Measurements from ENCODE around the gene NPL. TPM values are rescaled to one million over a fixed set of nuclear protein-coding genes. Genes with fewer than 3 reads are reported as not detected.

NPL gene
- total and polyA plus RNA-seq, 2 of the 13 experiments (the other 11 are each of a cell fraction or from before 2014, with no cell fraction given): 0.03 to 0.04 TPM

DNA sequence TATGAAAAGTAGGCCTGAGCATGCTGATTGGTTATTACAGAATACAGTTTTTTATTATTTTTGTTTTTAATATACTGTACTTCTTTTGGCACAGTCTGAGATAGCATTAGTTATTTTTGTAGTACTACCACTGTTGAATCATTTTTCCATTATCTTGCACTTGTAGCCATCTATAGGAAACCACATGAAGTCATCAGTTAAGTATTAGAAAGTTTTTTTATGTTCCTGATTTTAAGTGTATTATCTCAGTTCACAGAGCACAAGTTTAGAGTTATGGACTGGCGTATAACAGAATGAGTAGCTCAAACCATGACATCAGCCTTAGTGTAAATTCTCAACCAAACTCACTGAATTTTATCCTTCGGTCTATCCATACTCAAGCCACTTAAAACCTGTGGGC is 72.4 kb downstream of the NPL start:
- POLR2A ChIA-PET: no interaction called here
- TF ChIP-seq POLR2AphosphoS2 (IDR thresholded peaks at IDR 0.05; ENCODE audit: low read depth, low read length): 0 out of 2 replicates have a peak, but pooled peaks have one; percentile 17
- no peak for TF ChIP-seq HIVEP1 (CRISPR knock-in tag; IDR thresholded peaks at IDR 0.05)
- no peak for ATAC-seq
- in situ Hi-C loops (cut with HindIII; ENCODE audit: extremely low pct_ligation_motif_present, low pct_unique_long_range_greater_than_20kb) (loop anchor here (25.0 kb wide), 1 partner anchor 275 kb away; no protein-coding TSS in a partner anchor), intact Hi-C loops (cut with micrococcal nuclease; ENCODE audit: unreplicated experiment) (no loop called here)
- Histone ChIP-seq H3K79me2 (ENCODE audit: insufficient read depth, low read length) (no peaks in the 10 kb centered on the region), H3K27me3 (ENCODE audit: control insufficient read depth in 1 of 2, insufficient read depth in 2 of 2, low read length in 2 of 2) (no peaks in the 10 kb centered on the region), H3K4me1 (ENCODE audit: insufficient read depth, low read length) (no peaks in the 10 kb centered on the region), H3K27ac (ENCODE audit: extremely low read length, insufficient read depth, low read length) (no peak overlapping the region), H3K9me3 (ENCODE audit: low read length) (no peaks in the 10 kb centered on the region), H2AFZ (ENCODE audit: low read length) (no peak overlapping the region), H4K20me1 (ENCODE audit: insufficient read depth, low read length) (no peaks in the 10 kb centered on the region; the same call in 1 of the 2 replicates), H3K4me2 (ENCODE audit: low read depth, low read length) (no peak overlapping the region), H3K9ac (ENCODE audit: insufficient read depth, low read depth, low read length) (no peak overlapping the region), H3K4me3 (replicated peaks in 1 of 3; ENCODE audit: insufficient read depth in 1 of 3, low read depth in 2 of 3, low read length in 3 of 3) (no peak overlapping the region), H3K36me3 (replicated peaks in 1 of 2; ENCODE audit: control insufficient read depth in 1 of 2, insufficient read depth in 2 of 2, low read length in 2 of 2) (peaks cover 25 to 93% of the 10 kb centered on the region in 2 experiments)
- WGBS (ENCODE audit: low lambda C conversion rate): 98% methylated on average over 2 of the region's 2 CpGs
- CTCF ChIA-PET (ENCODE audit: low intra/inter-chr PET ratio, low total read pairs): no interaction called here
- DNase-seq (ENCODE audit: low spot score): no peak
- no peak for FAIRE-seq
- no TSS peak for BruUV-seq (replicated peaks)

DNA sequence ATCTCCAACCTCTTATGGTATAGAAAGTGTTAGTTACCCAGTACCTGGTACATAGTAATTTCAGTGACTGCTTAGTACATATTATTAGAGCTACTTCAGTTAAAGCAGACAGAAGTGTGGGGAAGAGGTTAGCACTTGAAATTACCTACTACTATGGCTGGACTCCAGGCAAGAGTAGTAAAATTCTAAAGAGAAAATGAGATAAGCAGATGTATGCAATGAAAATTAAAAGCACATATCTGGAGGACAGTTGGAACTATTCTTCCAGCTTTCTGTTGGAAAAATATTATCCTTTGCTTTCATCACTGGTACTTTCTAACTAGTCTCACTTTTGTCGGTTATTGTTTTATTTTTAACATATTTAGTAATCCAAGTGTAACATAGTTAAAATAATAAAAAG is 73.3 kb downstream of the NPL start:
- H3K27me3 ChIP-seq (ENCODE audit: control insufficient read depth in 1 of 2, insufficient read depth in 2 of 2, low read length in 2 of 2): no peaks in the 10 kb centered on the region
- no peak overlapping the region for H3K9ac ChIP-seq (ENCODE audit: insufficient read depth, low read depth, low read length)
- POLR2A ChIA-PET: no interaction called here
- intact Hi-C loops (cut with micrococcal nuclease; ENCODE audit: unreplicated experiment): no loop called here
- DNase-seq (ENCODE audit: low spot score) (no peak), FAIRE-seq (no peak), ATAC-seq (no peak)
- H3K9me3 ChIP-seq (ENCODE audit: low read length): no peaks in the 10 kb centered on the region
- 96% methylated on average over 1 of the region's 1 CpG for whole genome bisulfite sequencing (ENCODE audit: low lambda C conversion rate)
- H3K4me3 ChIP-seq (replicated peaks in 1 of 3; ENCODE audit: insufficient read depth in 1 of 3, low read depth in 2 of 3, low read length in 3 of 3): no peak overlapping the region
- no peak overlapping the region for H2AFZ ChIP-seq (ENCODE audit: low read length)
- BruUV-seq (replicated peaks): no TSS peak
- H3K36me3 ChIP-seq (replicated peaks in 1 of 2; ENCODE audit: control insufficient read depth in 1 of 2, insufficient read depth in 2 of 2, low read length in 2 of 2): peaks cover 21 to 93% of the 10 kb centered on the region in 2 experiments
- H3K79me2 ChIP-seq (ENCODE audit: insufficient read depth, low read length): no peaks in the 10 kb centered on the region
- H3K4me1 ChIP-seq (ENCODE audit: insufficient read depth, low read length): no peaks in the 10 kb centered on the region
- CTCF ChIA-PET (ENCODE audit: low intra/inter-chr PET ratio, low total read pairs): no interaction called here
- no peaks in the 10 kb centered on the region for H4K20me1 ChIP-seq (ENCODE audit: insufficient read depth, low read length)
- in situ Hi-C loops (cut with HindIII; ENCODE audit: extremely low pct_ligation_motif_present, low pct_unique_long_range_greater_than_20kb): loop anchor here (25.0 kb wide), 1 partner anchor 274 kb away; no protein-coding TSS in a partner anchor
- H3K27ac ChIP-seq (ENCODE audit: extremely low read length, insufficient read depth, low read length): no peak overlapping the region
- H3K4me2 ChIP-seq (ENCODE audit: low read depth, low read length): no peak overlapping the region
- TF ChIP-seq ZNF138 (CRISPR knock-in tag; IDR thresholded peaks at IDR 0.05; ENCODE audit: low read depth) (no peak), PCBP1 (IDR thresholded peaks at IDR 0.05; ENCODE audit: borderline replicate concordance, low read depth, low read length) (no peak), ZFYVE20 (CRISPR knock-in tag; IDR thresholded peaks at IDR 0.05; ENCODE audit: borderline replicate concordance, low read depth) (no peak), SALL1 (CRISPR knock-in tag; IDR thresholded peaks at IDR 0.05) (no peak), HNRNPK (IDR thresholded peaks at IDR 0.05; ENCODE audit: low read depth, low read length, poor library complexity, severe bottlenecking) (no peak), SP1 (IDR thresholded peaks at IDR 0.05) (no peak), SP1 (CRISPR knock-in tag; IDR thresholded peaks at IDR 0.05) (no peak)

Data from HepG2 (cell line).